Measurements from ENCODE around the gene OR2AJ1.

DNA sequence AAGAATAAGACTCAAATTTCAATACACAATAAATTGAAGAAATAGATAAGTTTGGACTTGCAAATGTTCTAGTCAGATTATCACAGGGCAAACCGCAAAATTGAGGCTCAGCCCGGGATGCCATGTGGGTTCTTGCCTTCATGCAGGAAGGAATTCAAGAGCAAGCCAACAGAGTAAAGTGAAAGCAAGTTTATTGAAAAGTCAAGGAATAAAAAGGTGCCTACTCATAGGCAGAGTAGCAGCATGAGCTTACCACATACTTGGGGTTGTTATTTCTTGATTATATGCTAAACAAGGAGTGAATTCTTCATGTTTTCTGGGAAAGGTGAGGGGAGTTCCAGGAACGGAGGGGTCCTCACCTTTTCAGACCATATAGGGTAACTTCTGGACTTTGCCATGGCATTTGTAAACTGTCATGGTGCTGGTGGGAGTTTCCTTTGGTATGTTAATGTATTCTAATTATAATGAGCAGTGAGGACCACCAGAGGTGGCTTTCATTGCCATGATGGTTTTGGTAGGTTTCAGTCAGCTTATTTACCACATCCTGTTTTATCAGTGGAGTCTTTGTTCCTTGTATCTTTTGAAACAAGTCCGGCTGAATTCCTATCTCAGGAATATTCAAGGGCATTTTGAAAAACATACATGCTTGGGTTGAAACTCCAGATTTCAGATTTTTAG lies 38.4 kb downstream of the OR2AJ1 start:
- TF ChIP-seq, protein P1, sequence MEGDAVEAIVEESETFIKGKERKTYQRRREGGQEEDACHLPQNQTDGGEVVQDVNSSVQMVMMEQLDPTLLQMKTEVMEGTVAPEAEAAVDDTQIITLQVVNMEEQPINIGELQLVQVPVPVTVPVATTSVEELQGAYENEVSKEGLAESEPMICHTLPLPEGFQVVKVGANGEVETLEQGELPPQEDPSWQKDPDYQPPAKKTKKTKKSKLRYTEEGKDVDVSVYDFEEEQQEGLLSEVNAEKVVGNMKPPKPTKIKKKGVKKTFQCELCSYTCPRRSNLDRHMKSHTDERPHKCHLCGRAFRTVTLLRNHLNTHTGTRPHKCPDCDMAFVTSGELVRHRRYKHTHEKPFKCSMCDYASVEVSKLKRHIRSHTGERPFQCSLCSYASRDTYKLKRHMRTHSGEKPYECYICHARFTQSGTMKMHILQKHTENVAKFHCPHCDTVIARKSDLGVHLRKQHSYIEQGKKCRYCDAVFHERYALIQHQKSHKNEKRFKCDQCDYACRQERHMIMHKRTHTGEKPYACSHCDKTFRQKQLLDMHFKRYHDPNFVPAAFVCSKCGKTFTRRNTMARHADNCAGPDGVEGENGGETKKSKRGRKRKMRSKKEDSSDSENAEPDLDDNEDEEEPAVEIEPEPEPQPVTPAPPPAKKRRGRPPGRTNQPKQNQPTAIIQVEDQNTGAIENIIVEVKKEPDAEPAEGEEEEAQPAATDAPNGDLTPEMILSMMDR (IDR thresholded peaks at IDR 0.05) = no peak
- TF ChIP-seq EZH2phosphoT487 (IDR thresholded peaks at IDR 0.05) = no peak
